ENCODE results near the gene RCAN2. TPM values are rescaled to one million over a fixed set of nuclear protein-coding genes. Genes with fewer than 3 reads are reported as not detected.

RCAN2 gene
- total and polyA plus RNA-seq, 7 donors, result 2.6 to 108 (median 20.0) TPM

DNA sequence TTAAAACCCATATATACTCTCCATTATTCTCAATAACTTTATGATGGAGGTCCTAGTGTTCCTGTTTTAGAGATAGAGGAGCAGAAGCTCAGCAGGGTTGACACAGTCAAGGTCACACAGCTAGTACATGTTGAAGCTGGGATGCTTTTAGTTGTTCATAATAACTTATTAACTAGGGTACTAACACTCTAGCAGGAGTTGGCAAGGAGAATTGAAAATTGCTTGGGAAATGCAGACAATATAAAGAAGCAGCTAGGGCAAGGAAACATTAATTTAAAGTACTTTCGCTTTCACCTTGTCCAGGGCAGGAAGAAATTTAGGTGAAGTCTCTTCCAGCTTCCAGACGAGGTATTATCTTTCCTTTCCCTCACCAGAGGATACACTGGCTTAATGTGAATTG is 133.7 kb downstream of the RCAN2 start:
- intact Hi-C loops (cut with DNase I), result no loop called here
- Histone ChIP-seq H3K27me3 (ENCODE audit: insufficient read depth in 3 of 3, low read length in 2 of 3) (no peaks in the 10 kb centered on the region), H3K4me3 (no peak overlapping the region), H3K36me3 (ENCODE audit: insufficient read depth in 1 of 2, low read depth in 1 of 2) (no peaks in the 10 kb centered on the region), H3K9me3 (no peaks in the 10 kb centered on the region), H3K4me1 (no peaks in the 10 kb centered on the region), H3K27ac (no peak overlapping the region)
- WGBS, 3 donors, result 55 to 67% (median 56%) methylated on average over 2 of the region's 2 CpGs
- ATAC-seq (no peak), DNase-seq (no peak)
- TF ChIP-seq, protein P1, sequence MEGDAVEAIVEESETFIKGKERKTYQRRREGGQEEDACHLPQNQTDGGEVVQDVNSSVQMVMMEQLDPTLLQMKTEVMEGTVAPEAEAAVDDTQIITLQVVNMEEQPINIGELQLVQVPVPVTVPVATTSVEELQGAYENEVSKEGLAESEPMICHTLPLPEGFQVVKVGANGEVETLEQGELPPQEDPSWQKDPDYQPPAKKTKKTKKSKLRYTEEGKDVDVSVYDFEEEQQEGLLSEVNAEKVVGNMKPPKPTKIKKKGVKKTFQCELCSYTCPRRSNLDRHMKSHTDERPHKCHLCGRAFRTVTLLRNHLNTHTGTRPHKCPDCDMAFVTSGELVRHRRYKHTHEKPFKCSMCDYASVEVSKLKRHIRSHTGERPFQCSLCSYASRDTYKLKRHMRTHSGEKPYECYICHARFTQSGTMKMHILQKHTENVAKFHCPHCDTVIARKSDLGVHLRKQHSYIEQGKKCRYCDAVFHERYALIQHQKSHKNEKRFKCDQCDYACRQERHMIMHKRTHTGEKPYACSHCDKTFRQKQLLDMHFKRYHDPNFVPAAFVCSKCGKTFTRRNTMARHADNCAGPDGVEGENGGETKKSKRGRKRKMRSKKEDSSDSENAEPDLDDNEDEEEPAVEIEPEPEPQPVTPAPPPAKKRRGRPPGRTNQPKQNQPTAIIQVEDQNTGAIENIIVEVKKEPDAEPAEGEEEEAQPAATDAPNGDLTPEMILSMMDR (IDR thresholded peaks at IDR 0.05), result no peak

- Histone ChIP-seq H3K9me3 (no peaks in the 10 kb centered on the region), H3K27ac (no peak overlapping the region), H3K4me3 (no peak overlapping the region), H3K36me3 (ENCODE audit: insufficient read depth in 1 of 2, low read depth in 1 of 2) (no peaks in the 10 kb centered on the region), H3K4me1 (no peaks in the 10 kb centered on the region), H3K27me3 (ENCODE audit: insufficient read depth in 3 of 3, low read length in 2 of 3) (no peaks in the 10 kb centered on the region)
- DNase-seq (no peak), ATAC-seq (no peak)
- intact Hi-C loops (cut with DNase I), result no loop called here
- WGBS, 3 donors, result 92 to 95% (median 93%) methylated on average over 5 of the region's 5 CpGs
- TF ChIP-seq, protein P1 (IDR thresholded peaks at IDR 0.05), result no peak
Observed at GRCh38 chr6:46356543-46356942, 134.7 kb downstream of the RCAN2 start.

GRCh38 chr6:46353528-46353927 is 137.7 kb downstream of the RCAN2 start:
- peaks cover 11% of the 10 kb centered on the region for H3K4me1 ChIP-seq
- DNase-seq (no peak), ATAC-seq (no peak)
- no peak overlapping the region for H3K27ac ChIP-seq
- 16 to 26% (median 18%) methylated on average over 3 of the region's 3 CpGs for WGBS, 3 donors
- no peaks in the 10 kb centered on the region for H3K27me3 ChIP-seq (ENCODE audit: insufficient read depth in 3 of 3, low read length in 2 of 3)
- H3K36me3 ChIP-seq (ENCODE audit: insufficient read depth in 1 of 2, low read depth in 1 of 2), result no peaks in the 10 kb centered on the region
- no peaks in the 10 kb centered on the region for H3K9me3 ChIP-seq
- TF ChIP-seq, protein P1 (IDR thresholded peaks at IDR 0.05), result no peak
- no peak overlapping the region for H3K4me3 ChIP-seq
- intact Hi-C loops (cut with DNase I), result no loop called here

- intact Hi-C loops (cut with DNase I), result no loop called here
- Histone ChIP-seq H3K27ac (no peak overlapping the region), H3K36me3 (ENCODE audit: insufficient read depth in 1 of 2, low read depth in 1 of 2) (no peaks in the 10 kb centered on the region), H3K4me1 (peaks cover 11% of the 10 kb centered on the region), H3K9me3 (no peaks in the 10 kb centered on the region), H3K4me3 (no peak overlapping the region), H3K27me3 (ENCODE audit: insufficient read depth in 3 of 3, low read length in 2 of 3) (no peaks in the 10 kb centered on the region)
- TF ChIP-seq, protein P1 (IDR thresholded peaks at IDR 0.05), result no peak
- 59 to 68% (median 61%) methylated on average over 2 of the region's 2 CpGs for WGBS, 3 donors
- ATAC-seq (peak in 2 of 4 donors; percentile 20 to 29), DNase-seq (no peak)
Observed at GRCh38 chr6:46352541-46353268, 138.5 kb downstream of the RCAN2 start.

DNA sequence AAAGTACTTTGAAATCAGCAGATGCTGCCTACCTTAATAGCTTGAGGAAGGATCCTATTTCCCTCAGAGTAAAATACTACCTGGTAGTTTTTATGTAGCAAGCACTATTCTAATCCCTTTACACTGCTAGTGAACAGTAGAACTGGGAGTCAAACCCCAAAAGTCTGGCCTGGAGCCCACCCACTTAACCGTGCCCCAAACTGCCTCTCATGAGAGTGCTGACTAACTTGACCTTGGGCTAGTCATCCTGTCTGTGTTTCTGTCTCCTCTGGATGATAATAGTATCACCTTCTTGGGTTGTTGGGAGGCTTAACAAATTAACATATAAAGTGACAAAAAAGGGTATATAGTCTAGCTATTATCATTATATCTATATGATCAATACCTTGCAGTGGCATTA is 140.5 kb downstream of the RCAN2 start:
- no peak for DNase-seq
- TF ChIP-seq, protein P1 (IDR thresholded peaks at IDR 0.05), result no peak
- Histone ChIP-seq H3K27me3 (ENCODE audit: insufficient read depth in 3 of 3, low read length in 2 of 3) (no peaks in the 10 kb centered on the region), H3K4me3 (no peak overlapping the region), H3K36me3 (ENCODE audit: insufficient read depth in 1 of 2, low read depth in 1 of 2) (no peaks in the 10 kb centered on the region), H3K9me3 (peaks cover 4% of the 10 kb centered on the region), H3K4me1 (peaks cover 11% of the 10 kb centered on the region), H3K27ac (no peak overlapping the region)
- intact Hi-C loops (cut with DNase I), result no loop called here
- ATAC-seq, result peak; percentile 13 to 53 (median 42)
- WGBS, 3 donors, result 9 to 28% (median 10%) methylated on average over 1 of the region's 1 CpG

Measured in psoas muscle (tissue), 8 donors.